Nephron progenitor cell (in vitro differentiated cells): ENCODE data around the gene SUCLA2.
"Not testable (repeated sequence)": the region's sequence is repeated elsewhere in the genome, so short reads cannot be mapped to it uniquely, and the experiment has no call there.

Experiments
- DNase-seq: peaks from one replicate; pipeline ENCODE4 v3.0.0; 2021
- H3K27ac Mint-ChIP-seq: 2 replicates; pipeline ENCODE4 v1.8.0; 2021; ENCODE audit warnings: mild to moderate bottlenecking, moderate library complexity, mixed read lengths
- H3K27me3 Mint-ChIP-seq: 2 replicates; pipeline ENCODE4 v1.8.0; 2021; ENCODE audit warnings: mild to moderate bottlenecking, low read depth, mixed read lengths; ENCODE audit not compliant: poor library complexity
- H3K36me3 Mint-ChIP-seq: 2 replicates; pipeline ENCODE4 v1.8.0; 2021; ENCODE audit warnings: low read depth, mixed read lengths
- H3K4me1 Mint-ChIP-seq: 2 replicates; pipeline ENCODE4 v1.8.0; 2021; ENCODE audit warnings: mixed read lengths
- H3K4me3 Mint-ChIP-seq: 2 replicates; pipeline ENCODE4 v1.8.0; 2021; ENCODE audit warnings: mild to moderate bottlenecking, moderate library complexity, mixed read lengths
- H3K9me3 Mint-ChIP-seq: 2 replicates; pipeline ENCODE4 v1.8.0; 2021; ENCODE audit warnings: mild to moderate bottlenecking, moderate library complexity, mixed read lengths
- TF ChIP-seq, protein P1 (sequence below): fragments of 200-600 bp; sonication (generic); IDR thresholded peaks from 2 replicates; pipeline ENCODE4 v1.5.0; 2021; ENCODE audit warnings: antibody characterized with exemption

The SUCLA2 gene

DNA sequence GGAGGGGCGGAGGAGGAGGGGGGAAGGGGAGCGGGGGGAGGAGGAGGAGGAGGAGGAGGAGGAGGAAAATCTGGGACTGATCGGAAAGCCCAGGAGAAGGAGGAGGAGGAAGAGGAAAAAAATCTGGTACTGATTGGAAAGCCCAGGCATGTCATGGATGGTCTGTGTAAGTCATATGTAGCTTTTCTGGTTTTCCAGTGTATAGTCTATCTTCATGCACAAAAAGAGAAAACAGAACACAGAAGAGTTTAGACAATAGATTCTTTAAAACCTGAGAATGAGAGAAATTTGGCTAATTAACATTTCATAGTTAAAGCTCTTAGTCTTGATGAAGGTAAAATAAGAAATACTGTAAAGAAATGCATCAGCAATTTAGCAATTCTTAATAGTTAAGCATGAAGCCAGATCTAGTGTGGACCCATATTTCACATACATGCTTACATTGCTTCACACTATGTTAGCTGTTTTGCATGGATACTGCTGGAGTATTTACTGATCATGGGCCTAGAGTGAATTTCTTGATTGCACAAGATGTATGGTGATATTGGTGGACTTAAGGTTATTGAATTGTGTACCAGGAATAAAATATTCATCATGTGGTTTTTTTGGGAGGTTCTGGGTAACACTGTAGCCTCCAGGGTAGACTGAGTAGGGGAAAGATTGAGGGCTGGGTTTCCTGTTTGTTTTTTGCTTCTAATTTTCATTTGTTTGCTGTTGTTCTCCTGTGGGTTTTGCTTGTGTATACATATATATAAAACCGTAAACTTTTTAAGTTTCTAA lies 41.4 kb downstream of the SUCLA2 start:
- H3K27me3 Mint-ChIP-seq: no peaks in the 10 kb centered on the region
- no peaks in the 10 kb centered on the region for H3K4me1 Mint-ChIP-seq
- H3K27ac Mint-ChIP-seq: no peak overlapping the region
- H3K36me3 Mint-ChIP-seq: peaks cover 98% of the 10 kb centered on the region
- no peak overlapping the region for H3K4me3 Mint-ChIP-seq
- TF ChIP-seq, protein P1, sequence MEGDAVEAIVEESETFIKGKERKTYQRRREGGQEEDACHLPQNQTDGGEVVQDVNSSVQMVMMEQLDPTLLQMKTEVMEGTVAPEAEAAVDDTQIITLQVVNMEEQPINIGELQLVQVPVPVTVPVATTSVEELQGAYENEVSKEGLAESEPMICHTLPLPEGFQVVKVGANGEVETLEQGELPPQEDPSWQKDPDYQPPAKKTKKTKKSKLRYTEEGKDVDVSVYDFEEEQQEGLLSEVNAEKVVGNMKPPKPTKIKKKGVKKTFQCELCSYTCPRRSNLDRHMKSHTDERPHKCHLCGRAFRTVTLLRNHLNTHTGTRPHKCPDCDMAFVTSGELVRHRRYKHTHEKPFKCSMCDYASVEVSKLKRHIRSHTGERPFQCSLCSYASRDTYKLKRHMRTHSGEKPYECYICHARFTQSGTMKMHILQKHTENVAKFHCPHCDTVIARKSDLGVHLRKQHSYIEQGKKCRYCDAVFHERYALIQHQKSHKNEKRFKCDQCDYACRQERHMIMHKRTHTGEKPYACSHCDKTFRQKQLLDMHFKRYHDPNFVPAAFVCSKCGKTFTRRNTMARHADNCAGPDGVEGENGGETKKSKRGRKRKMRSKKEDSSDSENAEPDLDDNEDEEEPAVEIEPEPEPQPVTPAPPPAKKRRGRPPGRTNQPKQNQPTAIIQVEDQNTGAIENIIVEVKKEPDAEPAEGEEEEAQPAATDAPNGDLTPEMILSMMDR: no peak
- peaks cover 94% of the 10 kb centered on the region for H3K9me3 Mint-ChIP-seq
- DNase-seq: no peak

DNA sequence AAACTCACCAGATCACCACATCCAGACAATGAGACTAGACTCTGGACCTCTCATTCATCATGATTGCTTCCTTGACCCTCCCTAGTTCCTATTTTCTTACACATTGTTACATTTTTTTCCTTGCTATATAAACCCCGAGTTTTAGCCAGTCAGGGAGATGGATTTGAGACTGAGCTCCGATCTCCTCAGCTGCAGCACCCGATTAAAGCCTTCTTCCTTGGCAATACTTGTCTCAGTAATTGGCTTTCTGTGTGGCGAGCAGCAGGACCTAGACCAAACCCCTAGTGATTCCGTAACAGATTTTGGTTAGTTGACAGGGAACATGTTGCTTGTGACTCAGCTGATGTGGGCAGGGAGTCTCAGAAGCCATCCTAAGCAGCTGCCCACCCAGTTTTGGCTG lies 44.0 kb downstream of the SUCLA2 start:
- H3K4me3 Mint-ChIP-seq: no peak overlapping the region
- no peak for DNase-seq
- no peaks in the 10 kb centered on the region for H3K4me1 Mint-ChIP-seq
- H3K36me3 Mint-ChIP-seq: peaks cover 100% of the 10 kb centered on the region
- H3K9me3 Mint-ChIP-seq: peaks cover 70% of the 10 kb centered on the region
- TF ChIP-seq, protein P1: no peak
- no peaks in the 10 kb centered on the region for H3K27me3 Mint-ChIP-seq
- H3K27ac Mint-ChIP-seq: no peak overlapping the region

GRCh38 chr13:47955836-47956235 lies 45.2 kb downstream of the SUCLA2 start:
- H3K36me3 Mint-ChIP-seq: peaks cover 100% of the 10 kb centered on the region
- peaks cover 57% of the 10 kb centered on the region for H3K9me3 Mint-ChIP-seq
- no peak overlapping the region for H3K4me3 Mint-ChIP-seq
- DNase-seq: no peak
- H3K4me1 Mint-ChIP-seq: no peaks in the 10 kb centered on the region
- H3K27me3 Mint-ChIP-seq: no peaks in the 10 kb centered on the region
- H3K27ac Mint-ChIP-seq: no peak overlapping the region
- TF ChIP-seq, protein P1: no peak

- H3K9me3 Mint-ChIP-seq: no peaks in the 10 kb centered on the region
- H3K27ac Mint-ChIP-seq: no peak overlapping the region
- peaks cover 84% of the 10 kb centered on the region for H3K36me3 Mint-ChIP-seq
- TF ChIP-seq, protein P1: no peak
- H3K27me3 Mint-ChIP-seq: no peaks in the 10 kb centered on the region
- H3K4me3 Mint-ChIP-seq: no peak overlapping the region
- DNase-seq: no peak
- no peaks in the 10 kb centered on the region for H3K4me1 Mint-ChIP-seq
These were observed 51.3 kb downstream of the SUCLA2 start for GRCh38 chr13:47949799-47950198.

- no peaks in the 10 kb centered on the region for H3K9me3 Mint-ChIP-seq
- no peak overlapping the region for H3K27ac Mint-ChIP-seq
- no peaks in the 10 kb centered on the region for H3K27me3 Mint-ChIP-seq
- no peak overlapping the region for H3K4me3 Mint-ChIP-seq
- no peaks in the 10 kb centered on the region for H3K4me1 Mint-ChIP-seq
- H3K36me3 Mint-ChIP-seq: peaks cover 80% of the 10 kb centered on the region
- no peak for DNase-seq
- TF ChIP-seq, protein P1: no peak
These were observed 55.3 kb downstream of the SUCLA2 start for GRCh38 chr13:47945738-47946137.

DNA sequence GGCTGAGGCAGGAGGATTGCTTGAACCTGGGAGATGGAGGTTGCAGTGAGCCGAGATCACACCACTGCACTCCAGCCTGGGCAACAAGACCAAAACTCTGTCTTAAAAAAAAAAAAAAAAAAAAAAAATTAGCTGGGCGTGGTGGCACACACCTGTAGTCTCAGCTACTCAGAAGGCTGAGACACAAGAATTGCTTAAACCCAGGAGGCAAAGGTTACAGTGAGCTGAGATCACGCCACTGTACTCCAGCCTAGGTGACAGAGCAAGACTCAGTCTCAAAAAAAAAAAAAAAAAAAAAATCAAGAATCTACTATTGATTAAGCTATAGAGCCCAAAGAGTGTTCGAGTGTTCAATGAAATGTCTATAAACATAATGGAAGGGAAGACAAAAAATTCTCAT lies 55.9 kb downstream of the SUCLA2 start:
- peaks cover 78% of the 10 kb centered on the region for H3K36me3 Mint-ChIP-seq
- not testable (repeated sequence) for H3K4me3 Mint-ChIP-seq, H3K27ac Mint-ChIP-seq, H3K4me1 Mint-ChIP-seq, H3K9me3 Mint-ChIP-seq, DNase-seq, H3K27me3 Mint-ChIP-seq
